GM06990 (cell line): Measurements from ENCODE around the gene KCNQ2.

Experiments
- DNase-seq: peaks from one replicate; pipeline ENCODE4 v3.0.0-alpha.2; 2011; ENCODE audit not compliant: insufficient read length; ENCODE audit errors: extremely low read depth
- H3K27me3 ChIP-seq: replicated peaks from 2 replicates; pipeline ENCODE4 v1.6.0; 2011; ENCODE audit warnings: low read length; ENCODE audit not compliant: control insufficient read depth, insufficient read depth
- H3K36me3 ChIP-seq: 2 replicates; pipeline ENCODE4 v1.5.1; 2011; ENCODE audit warnings: low read length; ENCODE audit not compliant: control insufficient read depth, insufficient read depth
- H3K4me3 ChIP-seq: replicated peaks from 2 replicates; pipeline ENCODE4 v1.5.1; 2011; ENCODE audit warnings: low read depth, mild to moderate bottlenecking, control low read depth, low read length
- CTCF ChIP-seq: IDR thresholded peaks from 2 replicates; pipeline ENCODE4 v1.5.1; 2011; ENCODE audit warnings: low read length, control low read depth, mild to moderate bottlenecking, inconsistent platforms; ENCODE audit not compliant: insufficient read depth, poor library complexity, severe bottlenecking

KCNQ2 gene

GRCh38 chr20:63430891-63431290 is 41.6 kb downstream of the KCNQ2 start:
- no peak for TF ChIP-seq CTCF
- no peaks in the 10 kb centered on the region for H3K27me3 ChIP-seq
- H3K4me3 ChIP-seq: no peak overlapping the region
- DNase-seq: no peak
- no peaks in the 10 kb centered on the region for H3K36me3 ChIP-seq

GRCh38 chr20:63429992-63430391 is 42.5 kb downstream of the KCNQ2 start:
- no peaks in the 10 kb centered on the region for H3K27me3 ChIP-seq
- no peak for TF ChIP-seq CTCF
- H3K36me3 ChIP-seq: no peaks in the 10 kb centered on the region
- DNase-seq: no peak
- no peak overlapping the region for H3K4me3 ChIP-seq

GRCh38 chr20:63428906-63429575 is 43.4 kb downstream of the KCNQ2 start:
- no peaks in the 10 kb centered on the region for H3K27me3 ChIP-seq
- TF ChIP-seq CTCF: no peak
- DNase-seq: no peak
- no peaks in the 10 kb centered on the region for H3K36me3 ChIP-seq
- no peak overlapping the region for H3K4me3 ChIP-seq

GRCh38 chr20:63427724-63428330 is 44.6 kb downstream of the KCNQ2 start:
- DNase-seq: no peak
- no peak for TF ChIP-seq CTCF
- Histone ChIP-seq H3K27me3 (no peaks in the 10 kb centered on the region; the same call in 1 of the 2 replicates), H3K36me3 (no peaks in the 10 kb centered on the region), H3K4me3 (no peak overlapping the region)

- no peak for DNase-seq
- Histone ChIP-seq H3K27me3 (no peaks in the 10 kb centered on the region; the same call in 1 of the 2 replicates), H3K36me3 (no peaks in the 10 kb centered on the region), H3K4me3 (no peak overlapping the region)
- no peak for TF ChIP-seq CTCF
Observed at GRCh38 chr20:63427206-63427605, 45.2 kb downstream of the KCNQ2 start.
